GM06990 (cell line): Measurements from ENCODE around the gene DPPA2.

Experiments
- DNase-seq: peaks from one replicate; pipeline ENCODE4 v3.0.0-alpha.2; 2011; ENCODE audit not compliant: insufficient read length; ENCODE audit errors: extremely low read depth
- H3K27me3 ChIP-seq: replicated peaks from 2 replicates; pipeline ENCODE4 v1.6.0; 2011; ENCODE audit warnings: low read length; ENCODE audit not compliant: control insufficient read depth, insufficient read depth
- H3K36me3 ChIP-seq: 2 replicates; pipeline ENCODE4 v1.5.1; 2011; ENCODE audit warnings: low read length; ENCODE audit not compliant: control insufficient read depth, insufficient read depth
- H3K4me3 ChIP-seq: replicated peaks from 2 replicates; pipeline ENCODE4 v1.5.1; 2011; ENCODE audit warnings: low read depth, mild to moderate bottlenecking, control low read depth, low read length
- TF ChIP-seq, protein P1 (sequence below): IDR thresholded peaks from 2 replicates; pipeline ENCODE4 v1.5.1; 2011; ENCODE audit warnings: low read length, control low read depth, mild to moderate bottlenecking, inconsistent platforms; ENCODE audit not compliant: insufficient read depth, poor library complexity, severe bottlenecking

The DPPA2 gene

GRCh38 chr3:109270779-109271178 lies 45.5 kb downstream of the DPPA2 start:
- no peaks in the 10 kb centered on the region for H3K36me3 ChIP-seq
- TF ChIP-seq, protein P1, sequence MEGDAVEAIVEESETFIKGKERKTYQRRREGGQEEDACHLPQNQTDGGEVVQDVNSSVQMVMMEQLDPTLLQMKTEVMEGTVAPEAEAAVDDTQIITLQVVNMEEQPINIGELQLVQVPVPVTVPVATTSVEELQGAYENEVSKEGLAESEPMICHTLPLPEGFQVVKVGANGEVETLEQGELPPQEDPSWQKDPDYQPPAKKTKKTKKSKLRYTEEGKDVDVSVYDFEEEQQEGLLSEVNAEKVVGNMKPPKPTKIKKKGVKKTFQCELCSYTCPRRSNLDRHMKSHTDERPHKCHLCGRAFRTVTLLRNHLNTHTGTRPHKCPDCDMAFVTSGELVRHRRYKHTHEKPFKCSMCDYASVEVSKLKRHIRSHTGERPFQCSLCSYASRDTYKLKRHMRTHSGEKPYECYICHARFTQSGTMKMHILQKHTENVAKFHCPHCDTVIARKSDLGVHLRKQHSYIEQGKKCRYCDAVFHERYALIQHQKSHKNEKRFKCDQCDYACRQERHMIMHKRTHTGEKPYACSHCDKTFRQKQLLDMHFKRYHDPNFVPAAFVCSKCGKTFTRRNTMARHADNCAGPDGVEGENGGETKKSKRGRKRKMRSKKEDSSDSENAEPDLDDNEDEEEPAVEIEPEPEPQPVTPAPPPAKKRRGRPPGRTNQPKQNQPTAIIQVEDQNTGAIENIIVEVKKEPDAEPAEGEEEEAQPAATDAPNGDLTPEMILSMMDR: no peak
- DNase-seq: no peak
- no peak overlapping the region for H3K4me3 ChIP-seq
- no peaks in the 10 kb centered on the region for H3K27me3 ChIP-seq

DNA sequence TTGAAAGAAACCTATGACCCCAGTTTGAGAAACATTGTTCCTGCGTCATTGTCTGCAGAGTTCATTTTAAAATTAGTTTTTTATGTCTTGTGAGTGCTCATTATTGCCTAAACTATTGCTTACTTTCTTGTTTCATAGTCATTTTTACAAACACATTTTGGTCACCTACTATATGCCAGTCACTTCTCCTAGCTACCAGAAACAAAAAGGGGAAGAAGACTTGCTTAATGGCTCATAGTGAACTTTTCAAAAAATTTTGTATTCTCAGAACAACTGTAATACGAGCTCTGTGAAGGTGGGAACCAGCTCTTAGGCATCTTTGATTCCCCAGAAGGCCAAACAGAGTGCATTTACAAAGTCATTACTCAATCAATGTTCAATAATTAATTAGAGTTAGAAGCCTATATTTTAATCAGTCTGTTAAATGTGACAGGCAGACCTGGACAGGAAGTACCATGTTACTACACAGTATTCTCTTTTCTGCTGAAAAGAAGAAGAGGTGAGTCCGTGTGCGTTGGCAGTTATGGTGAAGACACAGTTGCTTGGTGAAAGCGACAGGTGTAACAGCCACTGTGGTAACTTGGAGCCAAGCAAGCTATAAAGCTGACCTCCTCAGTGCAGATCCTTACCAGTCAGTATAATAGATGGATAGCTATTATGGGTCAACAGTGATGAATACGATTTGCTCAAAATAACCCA lies 46.6 kb downstream of the DPPA2 start:
- no peak overlapping the region for H3K4me3 ChIP-seq
- no peaks in the 10 kb centered on the region for H3K36me3 ChIP-seq
- no peaks in the 10 kb centered on the region for H3K27me3 ChIP-seq
- no peak for DNase-seq
- TF ChIP-seq, protein P1: no peak

DNA sequence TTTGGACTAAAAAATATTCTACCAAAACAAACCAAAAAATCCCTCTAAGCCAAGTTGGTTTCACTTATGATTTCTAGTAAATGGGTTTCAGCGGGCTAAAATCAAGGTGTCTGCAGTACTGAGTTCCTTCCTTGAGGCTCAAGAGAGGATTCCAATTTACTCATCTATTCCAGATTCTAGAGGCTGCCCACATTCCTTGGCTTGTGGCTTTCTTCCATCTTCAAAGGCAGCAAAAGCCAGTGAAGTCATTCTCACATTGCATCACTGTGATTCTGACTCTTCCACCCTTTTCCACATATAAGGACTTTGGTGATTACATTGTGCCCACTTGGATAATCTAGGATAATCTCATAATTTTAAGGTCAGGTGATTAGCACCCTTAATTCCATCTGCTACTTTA lies 48.1 kb downstream of the DPPA2 start:
- Histone ChIP-seq H3K27me3 (no peaks in the 10 kb centered on the region), H3K4me3 (no peak overlapping the region), H3K36me3 (no peaks in the 10 kb centered on the region)
- TF ChIP-seq, protein P1: no peak
- no peak for DNase-seq

DNA sequence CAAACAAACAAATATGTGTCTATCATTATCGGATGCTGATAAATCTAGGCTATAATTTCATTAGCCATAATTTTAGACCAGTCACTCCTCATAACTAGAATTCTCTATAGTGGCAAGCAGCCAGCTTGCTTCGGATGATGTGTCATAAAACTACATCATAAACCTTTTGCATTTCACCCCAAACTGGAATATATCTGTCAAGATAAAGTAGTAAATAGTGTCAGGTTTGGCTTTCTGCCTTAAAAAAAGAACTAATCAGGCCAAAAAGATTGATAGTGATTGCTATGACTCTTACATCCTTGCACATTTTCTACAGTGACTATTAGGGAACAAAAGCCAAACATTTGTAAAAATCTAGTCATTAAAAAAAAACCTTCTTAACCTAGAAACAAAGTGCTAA lies 51.0 kb downstream of the DPPA2 start:
- TF ChIP-seq, protein P1: no peak
- H3K36me3 ChIP-seq: no peaks in the 10 kb centered on the region
- H3K27me3 ChIP-seq: no peaks in the 10 kb centered on the region
- no peak overlapping the region for H3K4me3 ChIP-seq
- DNase-seq: no peak

- H3K4me3 ChIP-seq: no peak overlapping the region
- TF ChIP-seq, protein P1: no peak
- no peaks in the 10 kb centered on the region for H3K27me3 ChIP-seq
- no peaks in the 10 kb centered on the region for H3K36me3 ChIP-seq
- DNase-seq: no peak
These were observed 59.0 kb downstream of the DPPA2 start for GRCh38 chr3:109257269-109257668.

GRCh38 chr3:109254770-109255169 lies 61.5 kb downstream of the DPPA2 start:
- H3K4me3 ChIP-seq: no peak overlapping the region
- no peaks in the 10 kb centered on the region for H3K36me3 ChIP-seq
- DNase-seq: no peak
- TF ChIP-seq, protein P1: no peak
- H3K27me3 ChIP-seq: no peaks in the 10 kb centered on the region
